ENCODE measurements around the gene AK9.
A peak's percentile ranks its signal among the peaks of the same experiment; 100 is the strongest.

AK9 gene

DNA sequence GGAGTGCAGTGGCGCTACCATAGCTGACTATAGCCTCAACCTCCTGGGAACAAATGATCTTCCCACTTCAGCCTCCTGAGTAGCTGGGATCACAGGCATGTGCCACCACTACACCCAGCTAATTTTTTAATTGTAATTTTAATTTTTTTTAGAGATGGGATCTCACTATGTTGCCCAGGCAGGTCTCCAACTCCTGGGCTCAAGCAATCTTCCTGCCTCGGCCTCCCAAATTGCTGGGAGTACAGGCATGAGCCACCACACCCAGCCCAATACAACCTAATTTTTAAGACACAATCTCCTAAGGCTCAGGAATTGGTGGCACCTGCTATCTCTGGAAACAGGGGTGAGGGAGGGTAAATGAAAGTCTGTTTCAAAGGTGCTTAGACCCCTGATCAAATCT lies 213.8 kb downstream of the AK9 start:
- in situ Hi-C loops (cut with MboI; ENCODE audit: low sequenced_read_pairs, unreplicated experiment), result no loop called here
- TF ChIP-seq, protein P1, sequence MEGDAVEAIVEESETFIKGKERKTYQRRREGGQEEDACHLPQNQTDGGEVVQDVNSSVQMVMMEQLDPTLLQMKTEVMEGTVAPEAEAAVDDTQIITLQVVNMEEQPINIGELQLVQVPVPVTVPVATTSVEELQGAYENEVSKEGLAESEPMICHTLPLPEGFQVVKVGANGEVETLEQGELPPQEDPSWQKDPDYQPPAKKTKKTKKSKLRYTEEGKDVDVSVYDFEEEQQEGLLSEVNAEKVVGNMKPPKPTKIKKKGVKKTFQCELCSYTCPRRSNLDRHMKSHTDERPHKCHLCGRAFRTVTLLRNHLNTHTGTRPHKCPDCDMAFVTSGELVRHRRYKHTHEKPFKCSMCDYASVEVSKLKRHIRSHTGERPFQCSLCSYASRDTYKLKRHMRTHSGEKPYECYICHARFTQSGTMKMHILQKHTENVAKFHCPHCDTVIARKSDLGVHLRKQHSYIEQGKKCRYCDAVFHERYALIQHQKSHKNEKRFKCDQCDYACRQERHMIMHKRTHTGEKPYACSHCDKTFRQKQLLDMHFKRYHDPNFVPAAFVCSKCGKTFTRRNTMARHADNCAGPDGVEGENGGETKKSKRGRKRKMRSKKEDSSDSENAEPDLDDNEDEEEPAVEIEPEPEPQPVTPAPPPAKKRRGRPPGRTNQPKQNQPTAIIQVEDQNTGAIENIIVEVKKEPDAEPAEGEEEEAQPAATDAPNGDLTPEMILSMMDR (IDR thresholded peaks at IDR 0.05; ENCODE audit: borderline replicate concordance, control extremely low read depth, extremely low read depth, insufficient read depth, missing control alignments), result no peak
- no peak for DNase-seq (ENCODE audit: low spot score)

DNA sequence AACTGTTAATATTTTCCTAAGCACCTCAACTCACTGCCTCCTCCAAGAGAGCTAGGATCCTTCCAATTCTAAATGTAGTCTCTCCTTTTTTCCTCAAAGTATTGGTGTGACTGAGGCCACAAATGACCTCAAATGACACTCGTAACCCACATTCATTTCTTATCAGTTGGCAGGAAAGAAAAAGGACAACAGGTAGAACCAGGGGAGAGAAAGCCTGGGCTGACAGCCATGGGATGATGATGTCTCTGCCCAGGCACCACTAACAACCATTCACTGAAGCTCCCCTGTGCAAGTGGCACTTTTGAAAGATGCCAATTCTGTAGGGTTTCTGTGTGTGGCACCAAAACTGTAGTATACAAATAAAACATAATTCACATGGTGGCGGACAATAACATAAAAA lies 215.4 kb downstream of the AK9 start:
- TF ChIP-seq, protein P1 (IDR thresholded peaks at IDR 0.05; ENCODE audit: borderline replicate concordance, control extremely low read depth, extremely low read depth, insufficient read depth, missing control alignments), result no peak
- in situ Hi-C loops (cut with MboI; ENCODE audit: low sequenced_read_pairs, unreplicated experiment), result no loop called here
- DNase-seq (ENCODE audit: low spot score), result no peak

DNA sequence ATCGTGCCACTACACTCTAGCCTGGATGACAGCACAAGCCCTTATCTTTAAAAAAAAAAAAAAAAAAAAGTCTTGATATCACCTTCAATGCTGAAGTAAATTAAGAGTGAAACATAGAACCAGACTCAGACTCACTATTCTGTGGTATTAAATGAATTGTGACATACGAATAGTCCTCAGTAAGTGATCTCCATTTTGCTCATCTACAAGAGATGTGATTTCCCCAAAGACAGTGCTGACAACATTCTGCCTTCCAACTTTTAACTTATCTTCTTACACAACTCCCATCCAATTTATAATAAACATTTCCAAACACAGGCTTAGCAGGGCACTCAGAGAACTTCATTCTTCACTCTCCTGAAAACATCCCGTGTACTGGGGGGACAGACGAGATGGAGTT lies 216.0 kb downstream of the AK9 start:
- in situ Hi-C loops (cut with MboI; ENCODE audit: low sequenced_read_pairs, unreplicated experiment), result no loop called here

DNA sequence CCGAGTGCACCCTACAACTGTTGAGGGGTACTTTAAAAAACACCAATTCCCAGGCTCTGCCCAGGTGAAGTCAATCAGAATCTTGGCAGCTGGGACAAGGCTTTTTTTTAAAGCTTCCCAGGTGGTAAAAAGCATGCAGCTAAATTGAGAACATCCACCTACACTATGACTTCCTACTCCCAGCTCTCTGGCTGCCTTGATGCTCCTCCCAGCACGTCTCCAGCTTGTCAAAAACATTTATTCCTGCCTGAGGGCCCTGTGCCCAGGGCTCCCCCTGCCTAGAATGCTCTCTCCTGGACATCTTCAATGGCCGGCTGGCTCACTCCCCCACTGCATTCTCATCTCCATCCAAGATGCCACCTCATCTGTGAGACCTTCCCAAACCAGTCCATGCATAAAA lies 217.9 kb downstream of the AK9 start:
- TF ChIP-seq, protein P1 (IDR thresholded peaks at IDR 0.05; ENCODE audit: borderline replicate concordance, control extremely low read depth, extremely low read depth, insufficient read depth, missing control alignments), result no peak
- in situ Hi-C loops (cut with MboI; ENCODE audit: low sequenced_read_pairs, unreplicated experiment), result no loop called here
- no peak for DNase-seq (ENCODE audit: low spot score)

More for the DNA sequence above, 216.0 kb downstream of the AK9 start:
- DNase-seq (ENCODE audit: low spot score), result no peak
- TF ChIP-seq, protein P1 (IDR thresholded peaks at IDR 0.05; ENCODE audit: borderline replicate concordance, control extremely low read depth, extremely low read depth, insufficient read depth, missing control alignments), result no peak

DNA sequence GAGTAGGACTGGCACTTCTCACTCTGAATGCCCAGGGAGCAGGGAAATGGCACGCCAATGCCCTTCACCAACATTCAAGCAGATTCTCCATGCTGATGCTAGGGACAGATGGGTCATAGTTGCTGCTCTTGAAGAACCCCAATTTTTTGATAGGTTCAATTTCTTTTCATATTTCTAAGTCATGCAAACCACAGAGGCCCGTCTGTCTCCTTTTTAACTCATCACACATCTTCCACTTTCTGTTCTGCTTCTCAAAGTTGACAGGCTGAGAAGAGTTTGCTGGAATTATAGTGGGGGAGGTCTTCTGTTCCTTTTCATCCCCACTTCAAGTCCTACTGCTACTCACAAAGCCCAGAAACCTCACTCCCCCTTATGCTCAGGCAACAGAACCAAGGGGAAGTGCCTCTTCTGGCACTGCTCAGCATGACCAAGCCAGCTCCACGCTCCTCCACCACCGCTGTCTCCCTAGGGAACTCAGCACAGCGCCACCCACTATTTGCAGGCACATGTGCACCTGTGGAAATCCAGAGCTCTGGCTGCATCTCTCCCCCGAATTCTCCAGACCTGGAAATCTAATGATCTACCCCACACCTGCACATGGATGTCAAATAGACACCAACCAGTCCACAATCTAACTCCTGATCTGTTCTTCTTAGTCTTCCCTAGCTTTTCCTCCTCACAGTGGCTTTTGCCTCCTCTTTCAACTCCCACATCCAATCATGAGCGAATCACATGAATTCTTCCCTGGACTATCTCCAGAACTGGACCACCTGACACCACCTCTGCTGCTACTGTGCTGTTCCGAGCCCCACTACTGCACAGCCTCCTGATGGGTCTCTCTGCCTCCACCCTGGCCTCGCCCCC lies 218.6 kb downstream of the AK9 start:
- TF ChIP-seq, protein P1 (IDR thresholded peaks at IDR 0.05; ENCODE audit: borderline replicate concordance, control extremely low read depth, extremely low read depth, insufficient read depth, missing control alignments), result peak; percentile 14
- in situ Hi-C loops (cut with MboI; ENCODE audit: low sequenced_read_pairs, unreplicated experiment), result no loop called here
- no peak for DNase-seq (ENCODE audit: low spot score)

DNA sequence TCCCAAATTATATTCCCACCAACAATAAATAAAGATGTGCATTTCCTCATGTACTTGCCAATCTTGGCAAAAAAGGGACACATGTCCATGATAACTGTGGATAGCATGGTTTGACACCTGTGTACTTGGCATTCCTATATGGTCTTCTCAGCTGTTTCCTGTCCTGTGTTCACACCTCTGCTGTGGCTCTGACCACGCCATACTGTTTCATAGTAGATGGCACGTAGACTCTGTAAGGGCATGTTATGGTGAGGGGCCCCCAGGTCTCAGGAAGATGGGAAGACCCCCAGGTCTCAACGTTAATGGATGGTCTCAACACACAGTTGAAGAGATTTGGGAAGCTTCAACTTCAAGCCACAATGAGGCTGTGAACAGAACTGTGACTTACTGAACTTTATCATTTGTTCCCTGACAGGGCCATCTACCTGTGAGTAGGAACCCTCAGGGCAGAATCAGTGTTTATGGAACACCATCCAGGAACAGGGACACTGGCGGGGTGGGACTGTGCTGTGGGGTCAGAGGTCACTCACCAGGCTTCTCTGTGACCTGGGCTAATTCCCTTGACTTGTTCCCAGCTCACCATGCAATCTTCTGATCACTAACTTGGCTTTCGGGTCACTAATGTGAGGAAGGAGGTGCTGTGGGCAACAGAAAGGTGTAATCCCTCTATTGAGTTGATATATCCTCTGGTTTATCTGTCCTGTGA lies 219.7 kb downstream of the AK9 start:
- no peak for DNase-seq (ENCODE audit: low spot score)
- TF ChIP-seq, protein P1 (IDR thresholded peaks at IDR 0.05; ENCODE audit: borderline replicate concordance, control extremely low read depth, extremely low read depth, insufficient read depth, missing control alignments), result no peak
- in situ Hi-C loops (cut with MboI; ENCODE audit: low sequenced_read_pairs, unreplicated experiment), result no loop called here
